Renal cortical epithelial cell (primary cell): ENCODE results near the gene GRAPL. TPM values are rescaled to one million over a fixed set of nuclear protein-coding genes. Genes with fewer than 3 reads are reported as not detected.
"Not testable (repeated sequence)": the region's sequence is repeated elsewhere in the genome, so short reads cannot be mapped to it uniquely, and the experiment has no call there.

Experiments
- DNase-seq: peaks from one replicate; pipeline ENCODE4 v3.0.0-alpha.2; 2011; ENCODE audit warnings: low read depth
- total RNA-seq: library from RNA; depleted of rRNA; stranded (reverse); fragments of >200 nt; gene quantifications from 2 replicates; pipeline ENCODE4 v1.2.3, GENCODE V29; 2014

GRAPL gene
- total RNA-seq, 1 donor from 2014 or later: 0.10 TPM

DNA sequence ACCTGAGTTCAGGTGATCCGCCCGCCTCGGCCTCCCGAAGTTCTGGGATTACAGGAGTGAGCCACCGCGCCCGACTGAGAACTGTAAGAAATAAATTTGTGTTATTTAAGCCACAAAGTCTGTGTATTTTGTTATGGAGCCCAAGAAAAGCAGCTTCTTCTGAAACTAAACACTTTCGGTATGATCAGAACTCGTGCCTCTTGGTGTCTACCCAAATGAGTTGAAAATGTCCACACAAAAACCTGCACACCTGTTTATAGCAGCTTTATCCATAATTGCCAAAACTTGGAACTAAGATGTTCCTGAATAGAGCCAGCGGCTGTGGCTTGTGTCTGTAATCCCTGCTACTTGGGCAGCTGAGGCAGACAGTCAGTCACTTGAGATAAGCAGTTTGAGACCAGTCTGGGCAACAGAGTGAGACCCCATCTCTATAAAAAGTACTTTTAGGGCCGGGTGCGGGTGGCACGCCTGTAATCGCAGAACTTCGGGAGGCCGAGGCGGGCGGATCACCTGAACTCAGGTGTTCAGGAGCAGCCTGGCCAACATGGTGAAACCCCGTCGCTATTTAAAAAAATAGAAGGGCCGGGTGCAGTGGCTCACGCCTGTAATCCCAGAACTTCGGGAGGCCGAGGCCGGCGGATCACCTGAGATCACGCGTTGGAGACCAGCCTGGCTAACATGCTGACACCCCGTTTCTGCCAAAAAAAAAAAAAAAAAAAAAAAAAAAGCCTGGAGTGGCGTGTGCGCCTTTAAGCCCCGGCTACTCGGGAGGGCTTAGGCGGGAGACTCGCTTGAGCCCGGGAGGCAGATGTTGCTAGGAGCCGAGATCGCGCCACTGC lies 61.7 kb downstream of the GRAPL start:
- DNase-seq: not testable (repeated sequence)

DNA sequence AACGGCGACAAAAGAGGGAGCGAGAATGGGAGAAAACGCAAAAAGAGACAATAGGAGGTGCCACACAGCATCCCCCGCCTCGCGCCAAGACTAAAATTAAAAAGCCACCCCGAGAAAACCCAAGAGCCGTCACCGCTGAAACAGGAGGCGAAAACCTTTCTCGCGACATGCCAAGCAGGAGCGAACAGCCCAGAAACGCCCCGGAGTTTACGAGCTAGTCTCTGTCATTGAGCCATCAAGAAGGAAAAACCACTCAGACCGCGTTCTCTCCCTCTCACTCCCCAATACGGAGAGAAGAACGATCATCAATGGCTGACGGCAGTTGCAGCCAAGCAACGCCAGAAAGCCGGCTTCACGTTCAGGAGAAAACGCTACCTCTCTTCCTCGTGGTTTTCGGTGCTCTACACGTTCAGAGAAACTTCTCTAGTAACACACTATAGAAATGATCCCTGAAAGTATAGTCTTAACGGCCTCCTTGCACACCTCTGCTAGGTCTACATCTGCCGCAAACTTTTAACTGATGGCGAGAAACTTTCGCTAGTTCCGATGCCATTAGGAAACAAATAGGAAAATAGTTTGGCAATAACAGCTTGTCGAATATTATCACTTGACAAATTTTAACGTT lies 62.5 kb downstream of the GRAPL start:
- not testable (repeated sequence) for DNase-seq

DNA sequence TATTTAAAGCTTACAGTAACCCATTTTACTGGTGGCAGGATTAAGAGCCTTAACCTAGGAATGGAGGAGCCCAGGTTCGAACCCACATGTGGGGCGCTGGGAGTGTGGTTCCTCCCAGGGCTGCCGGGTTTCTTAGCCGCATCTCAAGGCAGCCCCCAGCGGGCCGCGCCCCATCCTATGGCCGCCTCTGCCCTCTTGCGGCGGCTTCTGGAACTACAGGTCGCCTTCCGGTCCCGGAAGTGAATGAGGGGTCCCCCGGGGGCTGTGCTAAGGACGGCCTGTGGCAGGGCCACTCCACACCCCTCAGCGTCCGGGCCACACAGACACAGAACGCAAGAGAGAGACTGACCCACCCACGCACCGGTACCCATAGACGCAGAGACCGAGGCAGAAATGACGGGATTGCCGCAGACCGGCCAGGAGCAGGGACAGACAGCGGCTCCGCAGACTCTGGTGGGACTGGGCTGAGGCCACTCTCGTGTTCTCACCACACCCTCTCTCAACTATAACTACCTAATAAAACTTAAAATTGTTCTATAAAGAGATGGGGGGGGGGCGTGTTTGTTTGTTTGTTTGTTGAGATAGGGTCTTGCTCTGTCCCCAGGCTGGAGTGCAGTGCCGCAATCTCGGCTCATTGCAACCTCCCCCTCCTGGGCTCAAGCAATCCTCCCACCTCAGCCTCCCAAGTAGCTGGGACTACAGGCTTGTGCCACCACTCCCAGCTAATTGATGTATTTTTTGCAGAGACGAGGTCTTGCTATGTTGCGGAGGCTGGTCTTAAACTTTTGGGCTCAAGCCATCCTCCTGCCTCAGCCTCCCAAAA lies 69.2 kb downstream of the GRAPL start:
- not testable (repeated sequence) for DNase-seq

DNA sequence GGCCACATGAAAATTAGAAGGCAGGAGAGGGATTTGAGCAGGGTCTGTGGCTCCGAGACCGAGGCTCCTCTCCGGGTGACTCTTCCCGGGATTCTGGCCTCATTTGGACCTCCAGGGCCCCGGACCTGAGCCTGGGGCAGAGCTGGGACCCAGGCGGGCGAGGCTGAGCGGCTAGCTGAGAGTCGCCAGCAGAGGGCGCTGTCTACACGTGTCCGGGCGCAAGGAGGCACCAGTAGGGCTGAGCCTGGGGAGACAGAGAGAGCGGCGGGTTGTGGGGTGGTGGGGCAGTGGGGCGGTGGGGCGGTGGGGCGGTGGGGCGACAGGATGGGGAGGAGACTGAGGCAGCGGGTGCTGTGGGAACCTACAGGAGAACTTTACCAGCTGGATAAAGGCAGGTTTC lies 75.1 kb downstream of the GRAPL start:
- not testable (repeated sequence) for DNase-seq

DNA sequence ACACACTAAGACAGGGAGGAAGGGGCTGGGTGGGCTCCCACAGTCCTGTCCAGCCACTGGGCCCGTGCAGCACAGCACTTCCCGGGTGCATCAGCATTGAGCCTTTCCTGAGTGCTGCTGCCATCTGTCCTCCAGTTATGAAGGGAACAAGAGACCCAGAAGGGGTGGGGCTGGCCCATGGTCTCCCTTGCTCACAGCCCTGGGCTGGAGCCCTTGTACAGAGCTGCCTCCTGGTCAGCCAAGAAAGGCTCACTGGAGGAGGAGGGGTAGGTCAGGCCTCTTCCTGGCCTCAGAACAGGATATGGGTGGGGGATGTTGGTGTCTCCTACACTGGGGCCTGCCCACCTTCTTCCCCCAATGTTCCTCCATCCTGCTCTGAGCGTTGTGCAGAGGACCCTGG lies 76.0 kb downstream of the GRAPL start:
- DNase-seq: not testable (repeated sequence)

Other genes starting within 250 kb of the GRAPL start
- gene SLC5A10, start 175.4 kb upstream of the GRAPL start, total RNA-seq: 0.50 and 0.87 TPM in 2 replicates
- gene FAM83G, start 122.8 kb upstream of the GRAPL start, total RNA-seq: 16.8 and 17.9 TPM in 2 replicates
- 0.15 and 0.17 TPM in 2 replicates for gene GRAP, start 80.6 kb upstream of the GRAPL start, total RNA-seq
- gene EPN2, start 109.8 kb downstream of the GRAPL start, total RNA-seq: 29.9 TPM in 2 replicates
- 25.9 and 40.8 TPM in 2 replicates for gene B9D1, start 235.1 kb downstream of the GRAPL start, total RNA-seq